ENCODE data around the gene COA3.

- TF ChIP-seq, protein P1, sequence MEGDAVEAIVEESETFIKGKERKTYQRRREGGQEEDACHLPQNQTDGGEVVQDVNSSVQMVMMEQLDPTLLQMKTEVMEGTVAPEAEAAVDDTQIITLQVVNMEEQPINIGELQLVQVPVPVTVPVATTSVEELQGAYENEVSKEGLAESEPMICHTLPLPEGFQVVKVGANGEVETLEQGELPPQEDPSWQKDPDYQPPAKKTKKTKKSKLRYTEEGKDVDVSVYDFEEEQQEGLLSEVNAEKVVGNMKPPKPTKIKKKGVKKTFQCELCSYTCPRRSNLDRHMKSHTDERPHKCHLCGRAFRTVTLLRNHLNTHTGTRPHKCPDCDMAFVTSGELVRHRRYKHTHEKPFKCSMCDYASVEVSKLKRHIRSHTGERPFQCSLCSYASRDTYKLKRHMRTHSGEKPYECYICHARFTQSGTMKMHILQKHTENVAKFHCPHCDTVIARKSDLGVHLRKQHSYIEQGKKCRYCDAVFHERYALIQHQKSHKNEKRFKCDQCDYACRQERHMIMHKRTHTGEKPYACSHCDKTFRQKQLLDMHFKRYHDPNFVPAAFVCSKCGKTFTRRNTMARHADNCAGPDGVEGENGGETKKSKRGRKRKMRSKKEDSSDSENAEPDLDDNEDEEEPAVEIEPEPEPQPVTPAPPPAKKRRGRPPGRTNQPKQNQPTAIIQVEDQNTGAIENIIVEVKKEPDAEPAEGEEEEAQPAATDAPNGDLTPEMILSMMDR (IDR thresholded peaks at IDR 0.05; ENCODE audit: insufficient read depth, low read length): no peak
- TF ChIP-seq POLR2AphosphoS5 (IDR thresholded peaks at IDR 0.05; ENCODE audit: low read depth) (no peak), SPI1 (IDR thresholded peaks at IDR 0.05; ENCODE audit: borderline replicate concordance, low read depth) (no peak), GABPA (IDR thresholded peaks at IDR 0.05; ENCODE audit: low read depth) (no peak)
Measured at GRCh38 chr17:42759982-42760651, 38.4 kb downstream of the COA3 start.
